NB4 (cell line): ENCODE data around the gene P2RX2.

Experiments used
- DNase-seq: peaks from one replicate; pipeline ENCODE4 v3.0.0; 2010; ENCODE audit warnings: low read depth
- H3K4me3 ChIP-seq: one replicate; pipeline ENCODE4 v1.5.1; 2011; ENCODE audit warnings: mild to moderate bottlenecking, low read depth, low read length, moderate library complexity
- CTCF ChIP-seq: IDR thresholded peaks from one replicate; pipeline ENCODE4 v1.5.1; 2012; ENCODE audit warnings: low read depth, low read length
- MAX ChIP-seq: IDR thresholded peaks from 2 replicates; pipeline ENCODE4 v1.6.1; 2011; ENCODE audit warnings: low read depth, low read length
- MYC ChIP-seq: IDR thresholded peaks from 2 replicates; pipeline ENCODE4 v1.6.1; 2011; ENCODE audit warnings: low read depth, low read length
- POLR2A ChIP-seq: IDR thresholded peaks from 2 replicates; pipeline ENCODE4 v1.6.1; 2011; ENCODE audit warnings: mild to moderate bottlenecking; ENCODE audit not compliant: insufficient read length; ENCODE audit errors: extremely low read depth

P2RX2 gene

GRCh38 chr12:132577191-132577920 lies 41.2 kb upstream of the P2RX2 start:
- DNase-seq = no peak
- H3K4me3 ChIP-seq = no peak overlapping the region
- no peak for TF ChIP-seq MAX
- TF ChIP-seq POLR2A = no peak

- no peak for DNase-seq
- no peak for TF ChIP-seq MAX
- TF ChIP-seq CTCF = no peak
- no peak overlapping the region for H3K4me3 ChIP-seq
These were observed 40.5 kb upstream of the P2RX2 start for GRCh38 chr12:132578118-132578517.

GRCh38 chr12:132578826-132579225 lies 39.8 kb upstream of the P2RX2 start:
- no peak for DNase-seq
- TF ChIP-seq CTCF = no peak
- TF ChIP-seq MYC = no peak
- no peak for TF ChIP-seq MAX
- TF ChIP-seq POLR2A = no peak
- H3K4me3 ChIP-seq = no peak overlapping the region

- no peak for DNase-seq
- H3K4me3 ChIP-seq = no peak overlapping the region
- TF ChIP-seq CTCF (no peak), MAX (no peak), MYC (no peak), POLR2A (no peak)
These were observed 38.8 kb upstream of the P2RX2 start for GRCh38 chr12:132579744-132580143.

- no peak overlapping the region for H3K4me3 ChIP-seq
- TF ChIP-seq MYC (no peak), CTCF (no peak), POLR2A (no peak), MAX (no peak)
- no peak for DNase-seq
These were observed 37.8 kb upstream of the P2RX2 start for GRCh38 chr12:132580701-132581292.

- no peak overlapping the region for H3K4me3 ChIP-seq
These were observed 37.1 kb upstream of the P2RX2 start for GRCh38 chr12:132581348-132582057.

More at GRCh38 chr12:132581348-132582057, 37.1 kb upstream of the P2RX2 start:
- no peak for TF ChIP-seq CTCF
- no peak for TF ChIP-seq MYC
- no peak for TF ChIP-seq POLR2A
- TF ChIP-seq MAX = no peak
- DNase-seq = no peak
